ENCODE results near the gene RECQL5.

RECQL5 gene

DNA sequence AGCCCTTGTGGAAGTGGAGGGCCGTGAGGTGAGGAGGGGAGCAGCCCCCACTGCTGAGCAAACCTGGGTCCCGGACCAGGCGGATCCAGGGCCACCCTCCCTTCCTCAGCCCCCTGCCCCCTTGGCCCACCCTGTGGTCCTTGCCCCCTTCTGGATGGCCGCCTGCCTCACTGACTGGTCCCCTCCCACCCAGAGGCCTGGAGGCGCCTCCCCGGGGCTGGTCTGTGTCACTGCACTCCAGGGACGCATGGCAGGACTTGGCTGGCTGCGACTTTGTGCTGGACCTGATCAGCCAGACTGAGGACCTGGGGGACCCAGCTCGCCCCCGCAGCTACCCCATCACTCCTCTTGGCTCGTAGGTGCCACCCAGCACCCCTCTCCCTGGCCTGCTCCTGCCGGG is 52.9 kb downstream of the RECQL5 start:
- no peaks in the 10 kb centered on the region for H3K27me3 ChIP-seq (replicated peaks; ENCODE audit: control insufficient read depth, insufficient read depth, low read length, poor library complexity, severe bottlenecking)

DNA sequence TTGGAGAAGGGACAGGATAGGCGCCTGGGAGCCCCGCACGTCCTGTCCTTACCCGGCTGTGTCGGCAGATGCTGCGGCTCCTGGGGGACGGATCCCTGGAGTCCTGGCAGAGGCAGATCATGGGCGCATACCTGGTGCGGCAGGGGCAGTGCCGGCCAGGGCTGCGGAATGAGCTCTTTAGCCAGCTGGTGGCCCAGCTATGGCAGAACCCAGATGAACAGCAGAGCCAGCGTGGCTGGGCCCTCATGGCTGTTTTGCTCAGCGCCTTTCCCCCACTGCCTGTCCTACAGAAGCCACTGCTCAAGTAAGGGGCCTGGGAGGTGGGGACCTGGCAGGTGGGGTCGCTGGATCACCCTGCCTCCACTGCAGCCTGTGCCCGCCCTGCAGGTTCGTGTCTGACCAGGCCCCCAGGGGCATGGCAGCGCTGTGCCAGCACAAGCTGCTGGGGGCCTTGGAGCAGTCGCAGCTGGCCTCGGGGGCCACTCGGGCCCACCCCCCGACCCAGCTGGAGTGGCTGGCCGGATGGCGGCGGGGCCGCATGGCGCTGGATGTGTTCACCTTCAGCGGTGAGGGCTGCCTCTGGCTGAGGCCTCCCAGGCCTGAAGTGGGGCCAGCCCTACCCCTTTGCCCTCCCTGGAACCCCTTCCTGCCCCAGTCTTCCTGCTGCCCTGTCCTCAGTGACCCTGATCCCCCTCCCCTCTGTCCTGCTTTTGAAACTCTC is 53.9 kb downstream of the RECQL5 start:
- Histone ChIP-seq H3K4me1 (ENCODE audit: control insufficient read depth, insufficient read depth, low read length, poor library complexity, severe bottlenecking) (no peaks in the 10 kb centered on the region), H3K27ac (ENCODE audit: insufficient read depth, low read length, poor library complexity, severe bottlenecking) (no peak overlapping the region), H3K36me3 (ENCODE audit: control insufficient read depth, insufficient read depth, low read length) (no peaks in the 10 kb centered on the region), H3K27me3 (replicated peaks; ENCODE audit: control insufficient read depth, insufficient read depth, low read length, poor library complexity, severe bottlenecking) (no peaks in the 10 kb centered on the region), H3K9me3 (ENCODE audit: control insufficient read depth, low read length) (no peaks in the 10 kb centered on the region), H3K4me3 (ENCODE audit: insufficient read depth, low read depth, low read length, poor library complexity, severe bottlenecking) (no peak overlapping the region)
- DNase-seq, result no peak

More for the DNA sequence above, 52.9 kb downstream of the RECQL5 start:
- Histone ChIP-seq H3K4me3 (ENCODE audit: insufficient read depth, low read depth, low read length, poor library complexity, severe bottlenecking) (no peak overlapping the region), H3K4me1 (ENCODE audit: control insufficient read depth, insufficient read depth, low read length, poor library complexity, severe bottlenecking) (no peaks in the 10 kb centered on the region), H3K27ac (ENCODE audit: insufficient read depth, low read length, poor library complexity, severe bottlenecking) (no peak overlapping the region), H3K9me3 (ENCODE audit: control insufficient read depth, low read length) (no peaks in the 10 kb centered on the region), H3K36me3 (ENCODE audit: control insufficient read depth, insufficient read depth, low read length) (no peaks in the 10 kb centered on the region)
- no peak for DNase-seq

DNA sequence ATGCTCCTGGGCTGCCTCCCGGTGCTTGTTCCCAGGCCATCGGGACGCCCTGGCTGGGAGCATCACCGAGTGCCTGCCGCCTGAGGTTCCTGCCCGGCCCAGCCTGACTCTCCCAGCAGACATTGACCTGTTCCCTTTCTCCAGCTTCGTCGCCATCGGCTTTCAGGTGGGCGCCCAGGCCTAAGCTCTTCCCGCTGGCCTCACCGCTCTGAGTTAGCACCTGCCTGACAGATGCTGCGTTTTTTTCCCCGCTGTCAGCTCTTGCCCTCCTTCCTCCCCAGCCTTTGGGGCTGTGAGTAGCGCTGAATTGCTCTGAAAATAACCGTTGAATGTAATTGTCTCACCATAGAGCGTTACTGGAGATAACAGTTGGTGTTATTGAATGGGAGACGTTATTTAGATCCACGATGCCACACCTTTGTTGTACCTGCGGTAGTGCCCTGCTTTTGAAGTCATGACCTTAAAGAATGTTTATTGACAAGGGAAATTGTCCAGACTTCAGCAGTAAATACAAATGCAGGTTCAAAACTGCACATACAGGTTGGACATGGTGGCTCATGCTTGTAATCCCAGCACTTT is 55.0 kb downstream of the RECQL5 start:
- no peak overlapping the region for H3K4me3 ChIP-seq (ENCODE audit: insufficient read depth, low read depth, low read length, poor library complexity, severe bottlenecking)
- H3K9me3 ChIP-seq (ENCODE audit: control insufficient read depth, low read length), result no peaks in the 10 kb centered on the region
- H3K36me3 ChIP-seq (ENCODE audit: control insufficient read depth, insufficient read depth, low read length), result no peaks in the 10 kb centered on the region
- H3K27me3 ChIP-seq (replicated peaks; ENCODE audit: control insufficient read depth, insufficient read depth, low read length, poor library complexity, severe bottlenecking), result no peaks in the 10 kb centered on the region
- no peaks in the 10 kb centered on the region for H3K4me1 ChIP-seq (ENCODE audit: control insufficient read depth, insufficient read depth, low read length, poor library complexity, severe bottlenecking)
- DNase-seq, result no peak
- H3K27ac ChIP-seq (ENCODE audit: insufficient read depth, low read length, poor library complexity, severe bottlenecking), result no peak overlapping the region

GRCh38 chr17:75610103-75610984 is 56.6 kb downstream of the RECQL5 start:
- Histone ChIP-seq H3K36me3 (ENCODE audit: control insufficient read depth, insufficient read depth, low read length) (no peaks in the 10 kb centered on the region), H3K27me3 (replicated peaks; ENCODE audit: control insufficient read depth, insufficient read depth, low read length, poor library complexity, severe bottlenecking) (no peaks in the 10 kb centered on the region), H3K9me3 (ENCODE audit: control insufficient read depth, low read length) (no peaks in the 10 kb centered on the region), H3K4me1 (ENCODE audit: control insufficient read depth, insufficient read depth, low read length, poor library complexity, severe bottlenecking) (no peaks in the 10 kb centered on the region), H3K27ac (ENCODE audit: insufficient read depth, low read length, poor library complexity, severe bottlenecking) (no peak overlapping the region), H3K4me3 (ENCODE audit: insufficient read depth, low read depth, low read length, poor library complexity, severe bottlenecking) (no peak overlapping the region)
- DNase-seq, result no peak

DNA sequence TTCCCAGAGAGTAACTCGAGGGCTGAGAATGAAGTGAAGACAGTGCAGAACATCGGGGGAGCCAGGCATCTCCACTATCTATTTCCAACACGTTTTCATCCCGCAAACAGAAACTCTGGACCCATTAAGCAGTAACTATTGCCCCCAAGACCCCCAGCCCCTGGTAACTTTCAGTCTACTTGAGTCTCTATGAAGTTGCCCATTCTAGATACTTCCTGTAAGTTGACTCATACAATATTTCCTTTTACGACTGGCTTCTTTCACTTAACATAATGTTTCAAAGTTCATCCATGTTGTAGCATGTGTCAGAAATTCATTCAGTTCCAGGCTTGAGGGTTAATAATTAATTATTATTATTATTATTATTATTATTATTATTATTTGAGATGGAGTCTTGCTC is 59.9 kb downstream of the RECQL5 start:
- Histone ChIP-seq H3K27me3 (replicated peaks; ENCODE audit: control insufficient read depth, insufficient read depth, low read length, poor library complexity, severe bottlenecking) (no peaks in the 10 kb centered on the region), H3K9me3 (ENCODE audit: control insufficient read depth, low read length) (no peaks in the 10 kb centered on the region), H3K27ac (ENCODE audit: insufficient read depth, low read length, poor library complexity, severe bottlenecking) (no peak overlapping the region), H3K4me1 (ENCODE audit: control insufficient read depth, insufficient read depth, low read length, poor library complexity, severe bottlenecking) (no peaks in the 10 kb centered on the region), H3K36me3 (ENCODE audit: control insufficient read depth, insufficient read depth, low read length) (no peaks in the 10 kb centered on the region), H3K4me3 (ENCODE audit: insufficient read depth, low read depth, low read length, poor library complexity, severe bottlenecking) (no peak overlapping the region)
- no peak for DNase-seq

- Histone ChIP-seq H3K4me1 (ENCODE audit: control insufficient read depth, insufficient read depth, low read length, poor library complexity, severe bottlenecking) (no peaks in the 10 kb centered on the region), H3K27ac (ENCODE audit: insufficient read depth, low read length, poor library complexity, severe bottlenecking) (no peak overlapping the region), H3K9me3 (ENCODE audit: control insufficient read depth, low read length) (no peaks in the 10 kb centered on the region), H3K4me3 (ENCODE audit: insufficient read depth, low read depth, low read length, poor library complexity, severe bottlenecking) (no peak overlapping the region), H3K27me3 (replicated peaks; ENCODE audit: control insufficient read depth, insufficient read depth, low read length, poor library complexity, severe bottlenecking) (no peaks in the 10 kb centered on the region), H3K36me3 (ENCODE audit: control insufficient read depth, insufficient read depth, low read length) (no peaks in the 10 kb centered on the region)
- no peak for DNase-seq
Measured at GRCh38 chr17:75605790-75606189, 61.2 kb downstream of the RECQL5 start.

DNA sequence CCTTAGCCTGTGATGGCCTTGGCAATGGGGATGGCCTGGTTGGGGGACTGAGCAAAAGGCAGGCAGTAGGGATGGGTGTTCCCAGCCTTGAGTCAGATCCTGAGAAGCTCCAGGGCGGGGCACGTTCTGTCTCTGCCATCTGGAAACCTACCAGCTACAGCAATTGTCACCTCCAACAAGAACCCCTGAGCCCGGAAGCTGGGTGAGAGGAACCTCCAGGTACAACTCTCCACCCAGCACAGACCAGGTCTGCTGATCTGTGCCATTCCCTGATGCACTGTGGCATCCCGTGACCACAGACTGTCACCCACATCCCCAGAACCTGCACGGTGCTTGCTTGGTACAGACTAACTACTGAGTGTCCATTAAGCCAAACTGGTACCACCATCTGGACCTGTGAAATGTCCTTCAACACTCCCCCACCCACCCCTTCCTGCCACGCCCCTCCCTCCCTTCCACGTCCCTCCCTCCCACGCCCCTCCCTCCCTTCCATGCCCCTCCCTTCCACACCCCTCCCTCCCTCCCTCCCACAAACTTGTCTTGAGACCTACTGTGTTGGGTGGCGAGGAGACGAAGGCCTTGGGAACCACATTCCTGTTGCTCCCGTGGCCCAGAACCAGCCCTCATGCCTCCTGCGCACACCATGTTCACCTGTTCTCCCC is 62.8 kb downstream of the RECQL5 start:
- H3K9me3 ChIP-seq (ENCODE audit: control insufficient read depth, low read length), result no peaks in the 10 kb centered on the region
- no peak for DNase-seq
- no peaks in the 10 kb centered on the region for H3K4me1 ChIP-seq (ENCODE audit: control insufficient read depth, insufficient read depth, low read length, poor library complexity, severe bottlenecking)
- H3K27me3 ChIP-seq (replicated peaks; ENCODE audit: control insufficient read depth, insufficient read depth, low read length, poor library complexity, severe bottlenecking), result no peaks in the 10 kb centered on the region
- no peaks in the 10 kb centered on the region for H3K36me3 ChIP-seq (ENCODE audit: control insufficient read depth, insufficient read depth, low read length)
- H3K4me3 ChIP-seq (ENCODE audit: insufficient read depth, low read depth, low read length, poor library complexity, severe bottlenecking), result no peak overlapping the region
- H3K27ac ChIP-seq (ENCODE audit: insufficient read depth, low read length, poor library complexity, severe bottlenecking), result no peak overlapping the region

DNA sequence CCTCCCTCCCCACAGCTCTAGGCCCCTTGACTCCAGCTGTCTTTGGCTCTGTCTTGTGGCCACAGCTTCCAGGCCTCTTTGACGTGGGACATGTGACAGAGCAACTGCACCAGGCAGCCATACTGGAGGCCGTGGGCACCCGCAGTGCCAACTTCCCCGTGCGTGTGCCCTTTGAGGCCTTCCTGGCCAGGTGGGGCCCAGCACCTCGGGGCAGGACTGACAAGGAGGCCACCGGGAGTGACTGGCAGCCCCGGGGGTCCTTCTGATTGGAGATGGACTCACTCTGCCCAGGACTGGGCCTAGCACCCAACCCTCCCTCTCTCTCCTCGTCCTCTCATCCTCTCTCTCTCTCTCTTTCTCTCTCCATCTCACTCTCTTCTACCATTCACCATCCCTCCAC is 63.8 kb downstream of the RECQL5 start:
- H3K27me3 ChIP-seq (replicated peaks; ENCODE audit: control insufficient read depth, insufficient read depth, low read length, poor library complexity, severe bottlenecking), result no peaks in the 10 kb centered on the region
- no peak for DNase-seq
- no peak overlapping the region for H3K4me3 ChIP-seq (ENCODE audit: insufficient read depth, low read depth, low read length, poor library complexity, severe bottlenecking)
- no peaks in the 10 kb centered on the region for H3K9me3 ChIP-seq (ENCODE audit: control insufficient read depth, low read length)
- no peaks in the 10 kb centered on the region for H3K36me3 ChIP-seq (ENCODE audit: control insufficient read depth, insufficient read depth, low read length)
- H3K27ac ChIP-seq (ENCODE audit: insufficient read depth, low read length, poor library complexity, severe bottlenecking), result no peak overlapping the region
- no peaks in the 10 kb centered on the region for H3K4me1 ChIP-seq (ENCODE audit: control insufficient read depth, insufficient read depth, low read length, poor library complexity, severe bottlenecking)

- Histone ChIP-seq H3K4me1 (ENCODE audit: control insufficient read depth, insufficient read depth, low read length, poor library complexity, severe bottlenecking) (no peaks in the 10 kb centered on the region), H3K36me3 (ENCODE audit: control insufficient read depth, insufficient read depth, low read length) (no peaks in the 10 kb centered on the region), H3K4me3 (ENCODE audit: insufficient read depth, low read depth, low read length, poor library complexity, severe bottlenecking) (no peak overlapping the region), H3K9me3 (ENCODE audit: control insufficient read depth, low read length) (no peaks in the 10 kb centered on the region), H3K27me3 (replicated peaks; ENCODE audit: control insufficient read depth, insufficient read depth, low read length, poor library complexity, severe bottlenecking) (no peaks in the 10 kb centered on the region), H3K27ac (ENCODE audit: insufficient read depth, low read length, poor library complexity, severe bottlenecking) (no peak overlapping the region)
- no peak for DNase-seq
Measured at GRCh38 chr17:75602644-75603043, 64.3 kb downstream of the RECQL5 start.
